ENCODE results near the gene ATP6V1D. TPM values are rescaled to one million over a fixed set of nuclear protein-coding genes. Genes with fewer than 3 reads are reported as not detected.

Gene ATP6V1D
- total RNA-seq, result 108 and 109 TPM in 2 replicates

GRCh38 chr14:67359775-67360469 is at the start of gene ATP6V1D, which contains the start of gene EIF2S1:
TSS of gene ATP6V1D (minus strand) at chr14:67359804. CDS start at chr14:67359698, 106 bp downstream.
TSS of gene EIF2S1 (plus strand) at chr14:67360328. CDS start at chr14:67364768, 4,440 bp downstream.

Other genes starting within 250 kb of the ATP6V1D start
- not detected in 2 replicates for gene GARIN2, start 170.4 kb downstream of the ATP6V1D start, total RNA-seq
- 20.5 and 28.0 TPM in 2 replicates for gene PALS1, start 118.4 kb downstream of the ATP6V1D start, total RNA-seq
- 336 and 349 TPM in 2 replicates for gene EIF2S1, start 524 bp upstream of the ATP6V1D start, total RNA-seq
- 27.8 and 50.2 TPM in 2 replicates for gene PLEK2, start 52.4 kb upstream of the ATP6V1D start, total RNA-seq
- 0.68 and 4.8 TPM in 2 replicates for gene TMEM229B, start 128.9 kb upstream of the ATP6V1D start, total RNA-seq
- 2.7 and 5.5 TPM in 2 replicates for gene PLEKHH1, start 173.5 kb upstream of the ATP6V1D start, total RNA-seq
- gene PIGH, start 240.5 kb upstream of the ATP6V1D start, total RNA-seq, result 20.2 and 26.0 TPM in 2 replicates